Activated T-cell treated with anti-CD3 and anti-CD28 coated beads for 1 hour (primary cell): ENCODE data around the gene HIF1AN.

ENCODE experiments used
- DNase-seq: peaks from one replicate; pipeline ENCODE4 v3.0.0-alpha.2; 2020; ENCODE audit warnings: low read depth

The HIF1AN gene

DNA sequence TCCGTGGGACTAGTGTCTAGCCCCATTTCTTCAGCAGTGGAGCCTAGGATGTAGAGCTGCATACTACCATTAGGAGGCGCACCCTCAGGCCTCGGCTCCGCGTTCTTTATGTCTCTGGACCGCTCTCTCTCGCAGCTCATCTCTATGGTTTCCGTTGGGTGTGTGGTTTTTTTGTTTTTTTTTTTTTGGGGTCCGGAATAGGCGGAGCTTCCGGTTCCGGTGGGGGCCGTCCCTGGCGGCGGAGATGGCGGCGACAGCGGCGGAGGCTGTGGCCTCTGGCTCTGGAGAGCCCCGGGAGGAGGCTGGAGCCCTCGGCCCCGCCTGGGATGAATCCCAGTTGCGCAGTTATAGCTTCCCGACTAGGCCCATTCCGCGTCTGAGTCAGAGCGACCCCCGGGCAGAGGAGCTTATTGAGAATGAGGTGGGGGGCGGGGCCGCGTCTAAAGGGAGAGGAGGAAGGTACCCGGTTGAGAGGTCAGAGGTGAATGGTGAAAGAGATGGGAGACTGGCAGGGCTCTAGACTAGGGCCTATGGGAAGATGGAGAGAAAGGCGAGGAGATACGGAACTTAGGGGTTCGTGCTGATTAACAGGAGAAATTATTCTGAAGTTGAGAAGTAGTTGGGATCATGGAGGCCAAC is at the start of gene HIF1AN:
TSS of gene HIF1AN (plus strand) at position 229 of the 639 bp plus-strand sequence. CDS start at position 245, 16 bp downstream.
- DNase-seq: peak; percentile 77

DNA sequence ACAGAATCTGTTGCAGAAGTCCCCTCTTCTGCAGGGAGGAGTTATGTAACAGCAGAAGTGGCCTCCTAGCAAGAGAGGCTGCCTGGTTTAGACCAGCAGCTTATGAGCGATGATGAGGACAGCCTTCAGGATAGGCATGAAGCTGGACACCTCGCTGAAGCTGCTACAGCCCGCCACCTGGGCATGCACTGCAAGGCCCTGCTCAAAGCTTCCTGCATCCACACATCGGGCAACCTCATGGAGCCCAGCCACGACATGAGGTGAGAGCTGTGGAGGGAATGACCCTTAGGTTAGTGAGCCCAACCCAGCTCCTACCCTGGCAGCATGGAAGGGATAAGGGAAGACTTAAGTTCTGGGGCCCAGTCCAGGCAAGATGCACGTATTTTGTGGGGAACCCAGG is 48.2 kb upstream of the HIF1AN start:
- DNase-seq: no peak

DNA sequence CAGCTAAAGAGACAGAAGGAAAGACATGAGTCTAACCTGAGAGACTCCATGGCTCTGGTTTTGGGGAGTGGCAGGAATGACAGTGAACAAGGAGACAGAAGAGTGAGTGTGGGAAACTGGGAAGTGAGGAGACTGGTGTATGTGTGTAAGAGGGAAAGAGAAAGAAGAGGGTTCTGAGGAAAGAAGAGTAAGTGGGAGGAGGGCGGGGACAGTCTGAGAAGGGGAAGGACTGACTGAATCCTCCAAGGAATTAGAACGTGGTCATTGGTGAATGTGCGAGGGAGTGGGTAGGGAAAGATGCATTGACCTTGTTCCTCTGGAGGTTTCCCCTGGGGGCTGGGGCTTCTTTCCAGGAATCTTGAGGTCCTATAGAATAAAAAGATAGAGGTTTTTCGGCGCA is 46.3 kb upstream of the HIF1AN start:
- DNase-seq: no peak

DNA sequence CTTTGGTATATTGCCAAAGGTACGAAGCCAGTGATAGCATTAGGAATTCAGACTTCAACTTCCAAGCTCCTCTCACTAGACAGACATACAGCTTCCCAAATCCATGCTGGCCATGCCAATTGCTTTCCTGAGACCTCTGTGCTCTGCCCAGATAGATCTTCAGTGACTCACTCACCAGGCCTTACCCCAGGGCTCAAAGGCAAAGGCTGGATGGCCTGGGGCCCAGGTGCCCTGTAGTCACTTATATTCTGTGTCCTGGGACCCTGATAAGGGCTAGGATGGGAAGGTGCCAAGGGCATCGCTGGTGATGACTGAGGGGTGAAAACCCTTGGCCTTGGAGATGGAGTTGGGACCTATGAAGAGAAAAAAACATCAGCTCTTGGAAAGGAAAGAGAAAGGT is 45.2 kb upstream of the HIF1AN start:
- DNase-seq: no peak

DNA sequence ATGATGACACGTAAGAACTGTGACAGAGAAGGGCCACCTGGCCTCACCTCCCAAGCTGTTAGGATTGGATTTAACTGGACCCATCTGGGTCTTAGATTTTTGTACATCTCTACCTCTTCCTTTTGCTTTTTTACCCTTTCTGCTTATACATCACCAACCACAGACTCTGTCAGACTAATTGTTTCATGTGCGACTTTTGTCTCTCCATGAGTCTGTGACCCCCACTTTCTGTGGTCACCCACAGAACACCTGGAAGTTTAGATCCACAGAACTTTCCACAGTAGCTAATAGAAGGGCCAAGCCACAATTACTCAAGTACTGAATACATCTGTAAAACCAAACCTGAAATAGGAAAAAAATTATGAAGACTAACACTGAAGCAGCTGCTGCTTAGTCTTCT is 39.2 kb upstream of the HIF1AN start:
- no peak for DNase-seq

DNA sequence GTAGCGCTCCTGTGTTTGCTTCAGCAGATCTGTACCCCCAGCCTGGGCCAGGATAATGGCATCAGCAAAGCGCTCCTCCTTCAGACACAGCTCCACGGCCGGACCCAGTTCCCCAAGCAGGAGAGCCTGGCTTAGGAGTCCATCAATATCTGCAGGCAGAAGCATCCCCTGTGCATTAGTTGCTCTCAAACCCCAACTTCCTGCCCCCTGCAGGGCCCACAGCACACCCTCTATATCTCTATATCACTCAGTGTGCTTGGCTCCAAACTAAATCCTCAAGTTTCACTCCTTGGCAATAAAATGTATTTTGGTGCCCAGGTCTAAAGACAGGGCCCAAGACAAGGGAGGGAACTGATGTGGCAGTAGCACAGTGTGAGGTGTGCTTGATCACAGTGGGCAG is 37.7 kb upstream of the HIF1AN start:
- no peak for DNase-seq

DNA sequence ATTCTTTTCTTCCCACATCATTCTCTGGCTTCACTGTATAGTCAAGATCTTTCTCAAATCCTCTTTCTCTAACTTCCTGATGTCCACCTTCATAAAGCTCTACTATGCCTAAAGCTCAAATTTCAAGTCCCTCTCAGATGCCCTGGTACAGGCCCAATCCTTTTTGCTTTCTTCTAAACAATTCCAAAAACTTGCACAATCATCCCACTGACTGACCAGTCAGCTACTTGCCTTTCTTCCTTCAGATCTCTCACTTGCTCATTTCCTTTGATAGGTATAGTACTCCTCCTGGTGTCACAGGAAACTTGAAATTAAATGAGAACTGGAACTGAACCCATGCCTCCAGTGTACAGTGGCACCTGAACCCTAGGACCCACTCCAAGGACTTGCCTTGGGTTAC is 34.3 kb upstream of the HIF1AN start:
- DNase-seq: no peak

DNA sequence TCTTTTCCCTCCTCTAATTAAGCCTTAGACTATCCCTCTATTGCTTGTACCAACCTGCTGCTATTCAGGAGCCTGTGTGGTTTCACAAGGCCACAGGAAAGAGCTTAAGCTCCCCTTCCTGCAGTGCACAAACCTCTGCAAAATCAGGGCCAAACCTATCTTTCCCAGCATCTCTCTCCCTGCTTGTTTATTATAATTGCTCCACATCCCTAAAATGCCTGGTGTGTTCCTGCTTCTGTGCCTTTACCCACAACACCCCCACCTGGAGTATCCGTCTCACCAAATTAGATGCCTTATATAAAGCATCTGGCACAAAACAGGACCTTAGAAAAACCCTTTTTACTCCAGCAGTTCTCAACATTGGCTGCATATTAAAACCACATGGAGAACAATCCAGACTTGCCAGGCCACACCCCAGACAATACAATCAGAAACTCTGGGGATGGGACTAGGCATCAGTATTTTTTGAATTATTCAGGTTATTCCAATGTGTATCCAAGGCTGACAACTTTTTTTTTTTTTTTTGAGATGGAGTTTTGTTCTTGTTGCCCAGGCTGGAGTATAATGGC is 32.7 kb upstream of the HIF1AN start:
- no peak for DNase-seq

DNA sequence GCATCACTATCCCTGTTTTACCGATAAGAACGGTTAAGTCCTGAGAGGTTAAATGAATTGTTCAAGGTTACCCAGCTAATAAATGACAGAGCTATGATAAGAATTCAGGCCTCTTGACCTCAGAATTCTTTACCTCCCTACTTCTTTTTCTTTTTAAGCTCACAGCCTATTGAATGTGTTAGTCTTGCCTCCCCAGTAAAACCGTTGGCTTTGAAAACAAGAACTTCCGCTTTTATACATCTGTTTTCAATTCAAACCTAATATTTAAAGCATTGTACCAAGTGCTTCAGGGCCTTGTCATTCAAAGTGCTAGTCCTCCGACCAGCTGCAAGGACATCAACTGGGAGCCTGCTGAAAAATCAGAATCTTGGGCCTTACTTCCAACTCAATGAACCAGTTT is 31.6 kb upstream of the HIF1AN start:
- no peak for DNase-seq

DNA sequence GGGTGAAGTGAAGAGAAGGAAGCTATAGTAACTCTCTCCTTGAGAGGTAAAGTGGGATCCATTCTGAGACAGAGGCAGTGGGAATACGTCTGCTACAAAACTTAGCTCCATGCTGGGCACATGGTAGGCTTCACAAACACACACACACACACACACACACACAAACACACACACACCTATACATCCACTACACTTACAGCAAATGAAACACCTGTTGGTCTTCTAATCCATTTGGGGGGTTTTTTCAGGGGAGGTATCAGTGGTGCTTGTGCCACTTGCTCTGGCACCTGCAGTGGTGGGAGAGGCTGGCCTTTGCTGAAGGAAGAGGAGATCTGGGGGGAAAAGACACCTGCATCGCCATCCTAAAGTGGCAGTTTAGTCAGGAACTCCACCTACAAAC is 30.6 kb upstream of the HIF1AN start:
- DNase-seq: no peak

DNA sequence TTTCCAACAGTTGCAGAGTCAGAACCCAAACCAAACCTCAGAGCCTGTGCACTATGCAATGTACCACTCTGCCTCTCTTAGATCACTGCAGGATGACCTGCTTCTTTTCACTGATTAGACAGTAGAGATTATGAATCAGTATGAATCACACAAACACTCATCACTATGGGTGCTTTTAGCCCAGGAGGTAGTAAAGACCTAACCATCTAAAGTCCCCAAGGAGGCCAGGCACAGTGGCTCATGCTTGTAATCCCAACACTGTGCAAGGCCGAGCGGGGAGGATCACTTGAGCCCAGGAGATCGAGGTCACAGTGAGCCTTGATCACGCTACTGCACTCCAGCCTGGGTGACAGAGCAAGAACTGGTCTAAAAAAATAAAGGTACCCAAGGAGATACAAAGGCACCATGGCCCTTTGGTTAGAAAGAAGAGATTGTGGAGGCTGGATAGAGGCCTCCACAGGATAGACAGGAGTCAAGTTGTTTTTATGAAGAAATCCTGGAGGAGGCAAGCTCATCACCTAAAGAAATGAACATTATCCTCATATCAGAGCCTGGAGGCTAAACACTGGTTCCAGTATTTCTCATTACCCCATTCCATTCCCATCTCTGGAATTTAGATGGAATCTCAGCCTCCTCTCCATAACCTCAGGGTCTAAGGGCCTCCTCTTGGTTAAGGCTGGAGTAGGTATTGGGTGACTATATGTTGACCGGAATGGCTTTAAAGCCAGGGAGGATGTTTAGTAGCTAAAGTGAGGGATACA is 29.0 kb upstream of the HIF1AN start:
- DNase-seq: no peak

DNA sequence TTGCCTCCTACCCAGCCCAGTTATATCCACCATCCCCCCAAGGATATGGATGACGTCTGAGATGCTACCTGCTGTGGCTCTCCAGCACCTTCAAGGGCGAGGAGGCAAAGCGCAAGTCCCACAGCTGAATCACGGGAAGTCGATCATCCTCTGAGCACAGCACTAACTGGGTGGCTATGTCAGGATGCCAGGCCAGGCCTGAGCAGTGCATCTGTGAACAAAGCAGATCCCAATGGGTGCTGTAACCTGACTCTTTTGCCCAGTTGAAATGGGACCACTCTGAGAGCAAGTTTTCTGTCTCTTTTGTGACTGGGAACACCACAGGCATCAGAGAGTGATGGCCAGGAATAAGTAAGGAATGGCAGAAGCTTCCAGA is 28.4 kb upstream of the HIF1AN start:
- no peak for DNase-seq

DNA sequence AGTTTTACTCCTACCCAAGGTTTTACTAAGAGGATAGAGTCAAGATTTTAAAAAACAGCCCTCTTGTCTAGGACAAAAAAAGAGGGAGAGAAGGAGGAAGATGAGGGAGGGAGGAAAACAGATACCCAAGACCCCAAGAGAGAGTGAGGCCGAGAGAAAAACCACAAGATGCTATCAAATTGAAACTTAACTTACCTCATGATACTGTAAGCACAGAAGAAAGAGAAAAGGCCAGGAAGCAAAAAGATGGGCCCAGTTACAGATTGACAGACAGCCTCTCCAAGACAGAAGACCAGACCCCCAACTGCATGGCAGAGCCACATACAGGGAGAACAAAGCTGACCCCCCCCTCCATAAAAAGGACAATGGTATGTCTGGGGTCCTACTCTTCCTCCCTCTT is 27.5 kb upstream of the HIF1AN start:
- DNase-seq: no peak

DNA sequence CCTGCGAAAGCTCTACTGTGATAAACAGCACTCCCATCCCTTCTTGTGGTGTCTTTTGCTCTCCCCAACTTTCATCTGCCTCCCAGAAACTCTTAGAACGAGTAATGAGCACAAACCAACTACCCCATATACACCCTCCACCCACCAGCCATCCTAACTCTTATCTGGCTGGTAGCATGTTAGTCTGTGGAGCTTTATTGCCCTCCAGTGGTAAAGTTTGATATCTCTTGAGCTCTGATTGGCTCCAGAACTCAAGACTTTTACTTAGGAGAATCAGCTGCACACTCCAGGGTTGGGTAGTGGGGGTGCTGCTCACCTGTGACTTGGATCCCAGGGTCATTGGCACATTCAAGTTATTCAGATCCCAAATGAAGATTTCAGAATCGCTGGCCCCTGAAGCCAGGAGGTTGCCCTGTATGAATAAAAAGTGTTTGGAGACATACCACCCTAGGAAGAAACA is 27.0 kb upstream of the HIF1AN start:
- DNase-seq: no peak

DNA sequence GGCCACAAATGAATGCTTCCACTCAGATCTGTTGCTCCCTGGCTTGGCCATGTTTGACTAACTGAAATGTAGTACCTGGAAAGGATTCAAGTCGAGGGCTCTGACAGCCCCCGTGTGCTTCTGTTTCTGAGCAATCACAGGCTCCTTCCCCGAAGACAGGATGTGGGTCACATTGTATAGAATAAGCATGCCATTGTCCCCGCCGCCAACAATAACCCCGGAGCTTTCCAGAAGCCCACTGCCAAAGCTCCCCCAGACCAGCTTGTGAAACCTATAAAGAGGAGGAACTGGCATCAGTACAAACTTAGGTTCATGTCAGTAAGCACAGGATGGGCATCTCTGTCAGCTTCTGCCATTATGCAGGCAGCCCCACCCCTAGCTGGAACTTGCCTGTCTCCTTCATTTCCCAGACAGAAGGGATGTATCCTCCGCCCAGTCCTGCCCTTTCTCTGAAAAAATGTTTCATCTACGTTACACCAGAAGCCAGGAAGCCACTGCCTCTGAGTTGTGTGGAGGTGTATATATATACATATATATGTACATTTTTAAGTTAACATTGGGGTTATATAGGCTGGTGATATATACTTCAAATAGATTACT is 26.4 kb upstream of the HIF1AN start:
- no peak for DNase-seq

DNA sequence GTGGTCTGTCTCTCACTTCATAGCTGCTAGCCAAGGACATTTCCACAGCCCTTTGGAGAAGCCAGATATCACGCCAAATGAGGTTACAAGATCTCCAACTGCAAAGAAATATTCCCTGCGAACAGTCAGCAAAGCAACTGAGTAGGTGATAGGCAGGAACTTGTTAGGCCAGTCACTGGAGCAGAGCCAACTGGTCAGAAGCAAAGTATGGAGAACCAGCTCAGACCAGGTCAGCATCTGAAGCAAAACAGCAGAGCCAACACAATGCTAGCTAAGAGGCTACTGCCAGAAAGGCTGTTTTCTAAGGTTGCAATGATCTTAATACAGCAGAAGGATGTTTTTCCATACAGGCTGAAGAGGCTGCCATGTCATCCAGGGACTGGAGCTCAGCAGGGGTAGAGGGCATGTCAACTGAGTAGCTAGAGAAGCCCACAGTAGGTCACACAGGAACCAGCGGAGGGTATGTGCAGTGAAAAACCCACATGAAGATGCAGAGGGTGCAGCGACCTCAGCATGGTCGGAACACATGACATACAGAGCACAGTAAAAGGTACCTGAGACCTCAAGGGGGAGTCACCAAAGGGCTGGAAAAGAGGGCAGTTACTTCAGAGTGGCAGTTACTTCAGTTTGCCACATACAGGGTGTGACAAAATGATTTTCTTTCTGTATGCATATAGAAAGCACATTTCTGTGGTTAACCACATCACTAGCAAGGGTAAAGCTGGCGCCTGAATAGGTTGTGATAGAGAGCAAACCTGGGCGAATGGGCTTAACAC is 25.0 kb upstream of the HIF1AN start:
- peak; percentile 39 for DNase-seq

DNA sequence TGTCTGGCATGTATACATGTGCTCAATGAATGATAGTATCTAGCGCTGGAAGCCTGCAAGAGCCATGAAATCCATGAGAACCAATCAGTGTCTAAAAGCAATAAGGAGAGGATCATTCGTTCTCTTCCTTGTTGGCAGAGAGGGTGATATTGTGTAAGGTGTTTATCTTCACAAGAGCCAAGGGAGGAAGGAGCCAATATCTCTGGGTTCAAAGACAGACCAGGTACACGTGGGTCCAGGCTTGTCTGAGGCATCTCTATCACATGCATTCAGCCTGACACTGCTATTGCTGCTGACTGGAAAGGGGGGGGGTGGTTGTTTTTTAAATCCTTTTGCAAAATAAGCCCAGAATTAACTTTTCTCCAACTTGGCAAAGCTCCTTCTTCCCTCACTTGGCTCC is 20.1 kb upstream of the HIF1AN start:
- DNase-seq: no peak

DNA sequence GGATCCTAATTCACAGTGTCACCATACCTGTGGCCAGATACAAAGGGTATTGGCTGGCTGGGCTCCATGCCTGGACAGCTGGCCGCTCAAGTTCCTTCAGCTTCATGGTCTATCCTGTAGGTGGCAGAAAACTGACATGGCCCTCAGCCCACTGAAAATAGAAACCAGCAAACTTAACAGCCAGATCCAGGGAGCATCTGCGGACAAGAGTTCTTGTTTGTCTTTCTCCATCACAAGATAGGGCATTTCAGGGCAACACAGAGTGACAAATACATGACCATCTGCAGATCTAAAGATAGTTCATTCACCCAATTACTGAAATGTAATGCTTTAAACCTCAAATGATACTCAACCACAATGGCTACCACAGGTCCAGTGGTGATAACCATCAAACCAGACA is 18.9 kb upstream of the HIF1AN start:
- no peak for DNase-seq

DNA sequence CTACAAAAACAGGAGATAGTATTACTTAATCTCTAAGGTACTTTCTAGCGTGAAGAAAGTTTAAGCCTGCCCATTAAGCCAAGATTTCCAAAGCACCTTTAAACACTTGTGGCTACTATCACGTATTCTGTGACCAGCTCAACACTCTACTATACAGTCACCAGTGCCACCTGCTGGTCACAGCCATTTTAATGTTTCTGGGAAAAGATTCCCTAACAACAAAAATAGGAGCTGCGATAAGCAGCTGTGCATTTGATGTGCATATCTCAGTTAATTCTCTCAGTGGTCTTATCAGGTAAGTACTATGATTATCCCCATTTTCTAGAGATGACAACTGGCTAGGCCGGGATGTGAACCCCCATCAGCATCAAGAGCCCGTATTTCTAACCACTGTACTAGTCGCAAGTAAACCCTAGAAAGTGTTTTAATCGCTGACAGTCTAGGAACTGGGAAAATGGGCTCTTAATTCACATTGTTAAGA is 16.9 kb upstream of the HIF1AN start:
- DNase-seq: peak; percentile 53

DNA sequence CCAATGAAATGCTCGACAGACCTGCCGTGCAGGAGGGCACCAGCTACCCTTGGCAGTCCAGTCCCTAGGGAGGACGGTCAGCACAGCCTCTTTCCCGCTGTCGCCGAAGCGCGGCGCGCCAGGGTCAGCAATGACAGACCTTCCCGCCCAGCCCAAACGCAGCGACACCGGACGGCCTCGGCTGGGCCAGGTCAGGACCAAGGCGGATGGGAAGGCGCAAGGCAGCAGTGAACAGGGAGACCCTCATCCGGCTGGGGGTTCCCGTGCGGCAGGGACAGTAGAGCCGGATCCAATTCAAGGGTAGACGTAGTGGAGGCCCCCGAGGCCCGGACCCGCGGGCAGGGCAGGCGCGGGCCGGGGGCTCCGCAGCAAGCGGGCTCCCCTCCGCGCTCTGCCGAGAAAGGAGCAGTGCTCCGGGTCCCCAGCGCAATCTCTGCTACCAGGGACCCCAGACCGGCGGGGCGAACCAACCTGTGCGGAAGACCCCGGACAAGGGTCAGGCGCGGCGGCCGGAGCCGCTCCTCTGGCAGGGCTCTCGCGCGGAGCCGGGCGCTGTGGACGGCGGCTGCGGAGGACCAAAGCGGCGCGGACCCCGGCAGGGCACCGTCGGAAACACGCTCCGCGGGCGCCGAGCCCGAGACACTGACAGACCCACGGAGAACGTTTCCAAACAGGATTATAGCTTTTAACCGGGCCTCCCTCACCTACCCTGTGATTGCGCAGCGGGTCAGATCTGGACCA is 16.3 kb upstream of the HIF1AN start, which contains the start of gene SEC31B:
TSS of gene SEC31B (minus strand) at position 551 of the 741 bp plus-strand sequence. CDS start 2,909 bp downstream, outside the sequence.
- DNase-seq: no peak

DNA sequence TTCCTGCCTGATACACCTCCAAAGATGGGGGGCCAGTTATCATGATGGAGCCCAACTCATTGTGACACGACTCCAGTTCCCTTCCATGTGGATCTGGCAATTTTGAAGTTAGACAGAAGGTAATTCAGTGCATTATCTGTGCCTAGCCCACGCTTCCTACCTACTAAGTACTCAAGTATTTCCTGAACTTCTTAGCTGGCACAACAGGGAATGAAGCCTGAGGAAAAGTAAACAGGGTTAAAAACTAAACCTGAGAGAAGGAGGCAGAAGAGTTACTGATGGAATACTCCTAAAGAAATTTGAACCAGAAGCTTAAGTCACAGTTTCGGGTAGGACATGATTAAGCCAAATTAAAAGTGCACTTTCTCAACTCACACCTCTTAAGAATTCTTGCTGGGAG is 14.9 kb upstream of the HIF1AN start:
- DNase-seq: no peak
